Esophagus muscularis mucosa (tissue), 4 donors: ENCODE data around the gene DTX1. TPM values are rescaled to one million over a fixed set of nuclear protein-coding genes. Genes with fewer than 3 reads are reported as not detected.
"Not testable (repeated sequence)": the region's sequence is repeated elsewhere in the genome, so short reads cannot be mapped to it uniquely, and the experiment has no call there.

ENCODE experiments used
- DNase-seq: peaks from one replicate; pipeline ENCODE4 v3.0.0-alpha.2; 2017; ENCODE audit errors: extremely low spot score
- H3K27ac ChIP-seq, 4 donors: fragments of 200-600 bp; sonication (generic); replicated peaks in 1 of 4; 1 replicate in 3 of 4; 2 replicates in 1 of 4; pipeline ENCODE4 v1.5.1; 2016 to 2019; ENCODE audit warnings: mild to moderate bottlenecking in 1 of 4
- H3K27me3 ChIP-seq, 4 donors: fragments of 200-600 bp; sonication (generic); one replicate each; pipeline versions ENCODE4 v1.5.1 to v1.6.0; 2016 to 2019
- H3K36me3 ChIP-seq, 4 donors: fragments of 200-600 bp; sonication (generic); one replicate each; pipeline ENCODE4 v1.5.1; 2016 to 2019
- H3K4me1 ChIP-seq, 4 donors: fragments of 200-600 bp; sonication (generic); one replicate each; pipeline ENCODE4 v1.5.1; 2016 to 2019
- H3K4me3 ChIP-seq, 4 donors: fragments of 200-600 bp; sonication (generic); 1 replicate in 2 of 4; 2 replicates in 2 of 4; pipeline ENCODE4 v1.5.1; 2016 to 2019; ENCODE audit warnings: mild to moderate bottlenecking in 4 of 4, moderate library complexity in 1 of 4
- H3K9me3 ChIP-seq, 4 donors: fragments of 200-600 bp; sonication (generic); 1 replicate in 3 of 4; 2 replicates in 1 of 4; pipeline ENCODE4 v1.5.1; 2016 to 2019
- EP300 ChIP-seq: sonication (generic); formaldehyde crosslinking; IDR thresholded peaks from one replicate; pipeline ENCODE4 v1.6.1; 2017; ENCODE audit warnings: antibody characterized with exemption
- POLR2A ChIP-seq: fragments of 450-650 bp; IDR thresholded peaks from one replicate; pipeline ENCODE4 v1.6.1; 2017; ENCODE audit warnings: antibody characterized with exemption, moderate library complexity, mild to moderate bottlenecking, low read depth
- POLR2AphosphoS5 ChIP-seq, 2 donors: sonication (generic); formaldehyde crosslinking; IDR thresholded peaks; one replicate each; pipeline ENCODE4 v1.6.1; 2017; ENCODE audit warnings: antibody characterized with exemption in 2 of 2
- WGBS: methylation state at CpG from one replicate; pipeline ENCODE4 v1.1.5; 2018; 5-methylcytosine and 5-hydroxymethylcytosine counted together
- intact Hi-C: fragments of 100-400 bp; cut with DNase I; formaldehyde crosslinking; loops from one replicate; pipeline ENCODE4 v1.15.1; 2023
- total RNA-seq, 4 donors: library from RNA; depleted of rRNA; stranded (reverse); fragments of >200 nt; gene quantifications; one replicate each; pipeline versions ENCODE4 v1.1.0 to v1.2.1, GENCODE V29; 2016
- TF ChIP-seq, protein P1 (sequence below), 3 experiments: fragments of 200-600 bp in 2 of 3; fragments of 450-650 bp in 1 of 3; sonication (generic) in 2 of 3; IDR thresholded peaks; one replicate each; pipeline ENCODE4 v1.5.1; 2017 to 2019; ENCODE audit warnings: antibody characterized with exemption in 3 of 3, mild to moderate bottlenecking in 2 of 3, moderate library complexity in 1 of 3

Gene DTX1
- total RNA-seq, 4 donors from 2014 or later: 3.6 to 6.1 (median 4.9) TPM

DNA sequence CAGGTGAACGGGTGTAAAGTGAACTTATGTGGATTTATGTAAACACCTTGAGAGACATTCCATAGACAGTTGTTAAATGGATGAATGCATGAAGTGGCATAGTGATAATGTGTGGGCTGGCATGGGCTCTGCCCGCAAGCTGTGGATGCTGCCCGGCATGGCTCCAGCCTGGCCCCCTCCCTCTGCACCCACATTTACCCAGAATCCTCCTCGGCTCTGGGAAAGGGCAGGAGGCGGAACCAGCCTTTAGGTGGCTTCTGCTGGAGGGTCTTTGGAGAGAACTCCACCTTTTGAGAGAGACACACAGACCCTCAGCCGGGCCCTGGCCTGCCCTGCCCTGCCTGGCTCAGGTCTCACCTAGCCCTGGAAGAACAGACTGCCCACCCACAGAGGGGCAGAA is 60.3 kb downstream of the DTX1 start:
- TF ChIP-seq POLR2AphosphoS5 (IDR thresholded peaks at IDR 0.05): no peak
- TF ChIP-seq POLR2A: no peak
- TF ChIP-seq EP300: no peak
- TF ChIP-seq, protein P1, sequence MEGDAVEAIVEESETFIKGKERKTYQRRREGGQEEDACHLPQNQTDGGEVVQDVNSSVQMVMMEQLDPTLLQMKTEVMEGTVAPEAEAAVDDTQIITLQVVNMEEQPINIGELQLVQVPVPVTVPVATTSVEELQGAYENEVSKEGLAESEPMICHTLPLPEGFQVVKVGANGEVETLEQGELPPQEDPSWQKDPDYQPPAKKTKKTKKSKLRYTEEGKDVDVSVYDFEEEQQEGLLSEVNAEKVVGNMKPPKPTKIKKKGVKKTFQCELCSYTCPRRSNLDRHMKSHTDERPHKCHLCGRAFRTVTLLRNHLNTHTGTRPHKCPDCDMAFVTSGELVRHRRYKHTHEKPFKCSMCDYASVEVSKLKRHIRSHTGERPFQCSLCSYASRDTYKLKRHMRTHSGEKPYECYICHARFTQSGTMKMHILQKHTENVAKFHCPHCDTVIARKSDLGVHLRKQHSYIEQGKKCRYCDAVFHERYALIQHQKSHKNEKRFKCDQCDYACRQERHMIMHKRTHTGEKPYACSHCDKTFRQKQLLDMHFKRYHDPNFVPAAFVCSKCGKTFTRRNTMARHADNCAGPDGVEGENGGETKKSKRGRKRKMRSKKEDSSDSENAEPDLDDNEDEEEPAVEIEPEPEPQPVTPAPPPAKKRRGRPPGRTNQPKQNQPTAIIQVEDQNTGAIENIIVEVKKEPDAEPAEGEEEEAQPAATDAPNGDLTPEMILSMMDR (IDR thresholded peaks at IDR 0.05): no peak
- Histone ChIP-seq H3K27me3 (peaks cover 0 to 62% (median 0%) of the 10 kb centered on the region in 4 donors), H3K36me3 (no peaks in the 10 kb centered on the region), H3K9me3 (no peaks in the 10 kb centered on the region), H3K4me1 (no peaks in the 10 kb centered on the region), H3K27ac (no peak overlapping the region), H3K4me3 (no peak overlapping the region)
- 69% methylated on average over 6 of the region's 6 CpGs for WGBS
- intact Hi-C loops: no loop called here
- no peak for DNase-seq

GRCh38 chr12:113117684-113118083 is 61.2 kb downstream of the DTX1 start:
- H3K27me3 ChIP-seq: peaks cover 0 to 54% (median 0%) of the 10 kb centered on the region in 4 donors
- H3K27ac ChIP-seq, H3K36me3 ChIP-seq, DNase-seq, H3K9me3 ChIP-seq, H3K4me3 ChIP-seq, intact Hi-C loops, H3K4me1 ChIP-seq: not testable (repeated sequence)
- WGBS: 74% methylated on average over 8 of the region's 8 CpGs

DNA sequence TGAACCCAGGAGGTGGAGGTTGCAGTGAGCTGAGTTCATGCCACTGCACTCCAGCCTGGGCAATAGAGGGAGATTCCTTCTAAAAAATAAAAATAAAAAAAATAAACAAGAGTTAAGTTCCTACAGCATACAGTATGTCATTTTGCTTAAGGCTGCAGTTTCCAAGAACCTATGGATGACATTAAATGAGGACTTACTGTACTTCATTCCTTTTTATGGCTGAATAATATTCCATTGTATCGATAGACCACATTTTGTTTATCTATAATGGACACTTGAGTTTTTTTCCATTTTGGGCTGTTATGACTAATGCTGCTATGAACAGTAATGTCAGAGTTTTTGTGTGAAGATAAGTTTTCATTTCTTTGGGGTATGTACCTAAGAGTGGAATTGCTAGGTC is 61.6 kb downstream of the DTX1 start:
- peaks cover 0 to 49% (median 0%) of the 10 kb centered on the region in 4 donors for H3K27me3 ChIP-seq

GRCh38 chr12:113119980-113120669 is 63.6 kb downstream of the DTX1 start:
- intact Hi-C loops: no loop called here
- Histone ChIP-seq H3K36me3 (no peaks in the 10 kb centered on the region), H3K27ac (no peak overlapping the region), H3K9me3 (peaks cover 0 to 9% (median 5%) of the 10 kb centered on the region in 4 donors), H3K4me1 (no peaks in the 10 kb centered on the region), H3K27me3 (peaks cover 0 to 31% (median 0%) of the 10 kb centered on the region in 4 donors), H3K4me3 (no peak overlapping the region)
- 39% methylated on average over 4 of the region's 4 CpGs for WGBS
- DNase-seq: no peak
- TF ChIP-seq POLR2A (no peak), POLR2AphosphoS5 (IDR thresholded peaks at IDR 0.05) (no peak), EP300 (no peak)
- TF ChIP-seq, protein P1 (IDR thresholded peaks at IDR 0.05): no peak

More for the DNA sequence above, 61.6 kb downstream of the DTX1 start:
- Histone ChIP-seq H3K27ac (no peak overlapping the region), H3K9me3 (peaks cover 0 to 3% (median 1%) of the 10 kb centered on the region in 4 donors), H3K4me1 (no peaks in the 10 kb centered on the region), H3K36me3 (no peaks in the 10 kb centered on the region), H3K4me3 (no peak overlapping the region)
- no peak for TF ChIP-seq POLR2A
- TF ChIP-seq POLR2AphosphoS5 (IDR thresholded peaks at IDR 0.05): no peak
- TF ChIP-seq, protein P1 (IDR thresholded peaks at IDR 0.05): no peak
- no peak for TF ChIP-seq EP300
- DNase-seq: no peak
- WGBS: 95% methylated on average over 1 of the region's 1 CpG
- intact Hi-C loops: no loop called here

DNA sequence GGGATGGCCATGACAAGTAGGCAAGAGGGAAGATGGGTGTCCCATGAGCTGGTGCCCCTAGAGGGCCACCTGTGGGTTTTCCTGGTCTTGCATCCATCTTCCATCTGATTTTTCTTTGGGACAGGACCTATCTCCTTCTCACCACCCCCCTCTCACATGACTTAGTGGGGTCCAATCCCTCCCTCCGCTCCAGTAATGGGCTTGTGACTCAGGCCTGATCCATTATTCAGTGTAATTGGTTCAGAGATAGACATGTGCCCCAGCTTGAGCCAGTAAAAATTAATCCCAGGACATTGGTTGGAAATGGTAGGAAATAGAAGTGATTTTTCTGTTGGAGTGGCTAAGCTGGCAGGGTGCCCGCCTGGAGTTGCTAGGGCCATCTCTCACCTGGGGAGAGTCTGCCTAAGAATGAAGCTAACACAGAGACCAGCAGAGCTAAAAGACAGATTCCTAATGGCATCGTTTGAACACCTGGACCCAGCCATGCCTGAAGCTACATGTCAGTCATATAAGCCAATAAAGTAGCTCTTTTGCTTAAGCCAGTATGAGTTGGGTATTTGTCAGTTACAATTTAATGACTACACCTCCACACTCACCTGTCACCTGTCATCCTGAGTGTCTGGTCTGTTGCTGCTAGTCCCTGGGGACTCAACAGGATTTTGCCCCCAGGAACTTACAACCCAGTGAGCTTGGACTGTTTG is 64.3 kb downstream of the DTX1 start:
- Histone ChIP-seq H3K9me3 (peaks cover 0 to 9% (median 5%) of the 10 kb centered on the region in 4 donors), H3K4me1 (no peaks in the 10 kb centered on the region), H3K27me3 (peaks cover 0 to 26% (median 0%) of the 10 kb centered on the region in 4 donors), H3K27ac (no peak overlapping the region), H3K4me3 (no peak overlapping the region), H3K36me3 (no peaks in the 10 kb centered on the region)
- DNase-seq: no peak
- WGBS: 61% methylated on average over 3 of the region's 3 CpGs
- intact Hi-C loops: no loop called here
- no peak for TF ChIP-seq POLR2A
- TF ChIP-seq, protein P1 (IDR thresholded peaks at IDR 0.05): no peak
- TF ChIP-seq EP300: no peak
- no peak for TF ChIP-seq POLR2AphosphoS5 (IDR thresholded peaks at IDR 0.05)
